Endometrial microvascular endothelial cells (primary cell): ENCODE results near the gene CD8B2. TPM values are rescaled to one million over a fixed set of nuclear protein-coding genes. Genes with fewer than 3 reads are reported as not detected.
"Not testable (repeated sequence)": the region's sequence is repeated elsewhere in the genome, so short reads cannot be mapped to it uniquely, and the experiment has no call there.

Experiments
- in situ Hi-C: cut with HindIII; loops from 2 replicates; pipeline ENCODE4 v1.10.0; 2017; ENCODE audit warnings: low sequenced_read_pairs, low pct_unique_long_range_greater_than_20kb; ENCODE audit errors: inconsistent ontology term
- total RNA-seq: library from RNA; depleted of rRNA; stranded (reverse); fragments of >200 nt; gene quantifications from one replicate; pipeline ENCODE4 v1.2.3, GENCODE V29; 2015; ENCODE audit errors: inconsistent ontology term

Gene CD8B2
- total RNA-seq, 1 donor from 2014 or later = not detected

DNA sequence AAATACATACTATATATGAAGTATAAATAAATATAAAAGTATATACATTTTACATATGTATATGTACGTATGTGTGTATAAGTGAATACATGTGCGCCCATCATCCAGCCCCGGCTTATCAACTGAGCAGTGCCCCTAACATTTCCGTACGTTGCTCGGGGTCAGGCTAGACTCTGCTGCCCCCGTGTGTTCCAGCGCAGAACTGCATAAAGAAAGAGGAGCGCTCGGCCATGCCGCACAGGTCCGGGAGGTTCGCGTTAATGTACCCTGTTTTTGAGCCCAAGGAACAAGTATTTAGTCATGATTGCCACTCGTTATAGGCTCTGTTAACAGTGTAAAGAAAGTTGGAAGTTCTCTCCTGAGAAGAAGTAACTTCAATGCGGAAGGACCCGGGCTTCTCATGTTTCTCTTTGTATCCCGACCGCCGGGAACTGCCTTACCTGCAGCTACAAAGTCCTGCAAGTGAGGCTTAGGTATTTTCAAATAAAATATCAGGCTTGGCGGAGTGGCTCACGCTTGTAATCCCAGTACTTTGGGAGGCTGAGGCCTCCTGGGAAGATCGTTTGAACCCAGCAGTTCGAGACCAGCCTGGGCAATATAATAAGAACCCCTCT lies 55.7 kb downstream of the CD8B2 start:
- in situ Hi-C loops = no loop called here

DNA sequence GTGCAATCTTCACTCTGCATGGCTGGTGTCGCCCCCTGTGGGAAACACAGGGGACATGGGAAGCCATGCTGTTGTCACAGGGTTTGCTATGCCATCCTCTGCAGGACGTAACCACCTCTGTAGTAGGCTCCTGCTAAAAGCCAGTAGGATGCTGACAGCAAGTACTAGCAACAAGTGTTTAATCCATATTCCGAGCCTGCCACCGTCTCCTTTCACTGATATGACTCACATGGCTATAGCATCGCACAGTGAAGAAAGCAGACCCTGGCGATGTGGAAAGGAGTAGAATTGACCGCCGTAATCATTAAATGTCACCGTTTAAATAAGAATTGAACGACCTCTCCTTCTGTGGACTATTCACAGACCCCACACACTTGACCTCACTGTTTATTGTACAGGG lies 57.8 kb downstream of the CD8B2 start:
- in situ Hi-C loops = no loop called here

DNA sequence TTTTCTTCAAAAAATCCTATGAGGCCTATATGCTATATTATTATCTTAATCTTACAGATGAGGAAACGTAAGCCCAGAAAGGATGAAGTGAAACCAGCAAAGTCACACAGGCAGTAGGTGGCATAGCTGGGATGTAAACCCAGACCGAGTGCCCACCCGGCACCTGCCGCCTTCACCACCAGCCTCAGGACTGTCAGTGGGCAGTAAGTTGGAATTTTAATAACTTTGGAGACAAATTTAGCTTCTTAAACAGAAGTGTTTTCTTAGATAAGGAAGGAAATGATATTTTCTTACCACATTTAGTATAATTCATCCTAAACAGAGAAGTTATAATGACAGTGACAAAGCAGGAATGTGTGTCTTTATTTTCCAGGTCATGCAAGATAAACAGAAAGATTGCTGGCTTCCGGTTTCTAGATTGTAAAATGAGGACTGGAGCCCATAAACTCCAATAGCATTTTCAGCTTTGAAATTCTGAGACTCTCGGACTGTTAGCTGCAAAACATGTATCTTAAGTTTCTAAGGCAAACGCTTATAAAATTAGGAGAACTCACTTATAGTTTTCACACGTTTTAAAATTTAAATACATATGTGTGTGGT lies 59.3 kb downstream of the CD8B2 start:
- in situ Hi-C loops = no loop called here

DNA sequence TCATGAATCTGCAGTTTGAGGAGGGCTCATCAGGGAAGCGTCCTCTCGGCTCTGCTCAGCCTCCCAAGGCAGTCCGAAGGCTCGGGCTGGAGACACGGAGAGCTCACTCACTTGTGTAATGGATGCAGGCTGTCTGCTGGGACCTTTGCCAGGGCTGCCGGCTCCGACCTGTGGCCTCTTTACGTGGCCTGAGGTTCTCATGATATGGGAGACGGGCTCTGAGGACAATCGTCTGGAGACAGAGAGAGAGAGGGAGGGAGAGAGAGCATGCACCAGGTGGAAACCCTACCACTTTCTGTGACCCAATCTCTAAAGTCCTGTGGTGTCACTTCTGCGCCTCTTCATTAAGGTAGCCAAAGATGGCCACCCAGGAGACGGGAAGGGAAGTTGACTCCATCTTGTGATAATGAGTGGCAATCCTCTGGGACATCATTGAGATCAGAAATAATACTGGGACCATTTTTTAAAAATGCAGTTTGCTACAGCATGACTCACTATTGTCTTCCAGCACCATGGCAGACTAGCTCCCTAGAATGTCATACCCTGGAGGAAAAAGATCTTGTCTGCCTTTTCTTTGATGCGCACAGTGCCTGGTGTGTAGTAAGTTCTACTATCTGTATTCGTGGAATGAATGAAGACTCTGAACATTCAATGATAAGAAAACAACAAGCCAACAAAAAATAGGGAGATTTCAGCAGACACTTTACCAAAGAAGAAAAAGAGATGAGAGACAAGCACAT lies 60.2 kb downstream of the CD8B2 start:
- in situ Hi-C loops = no loop called here

DNA sequence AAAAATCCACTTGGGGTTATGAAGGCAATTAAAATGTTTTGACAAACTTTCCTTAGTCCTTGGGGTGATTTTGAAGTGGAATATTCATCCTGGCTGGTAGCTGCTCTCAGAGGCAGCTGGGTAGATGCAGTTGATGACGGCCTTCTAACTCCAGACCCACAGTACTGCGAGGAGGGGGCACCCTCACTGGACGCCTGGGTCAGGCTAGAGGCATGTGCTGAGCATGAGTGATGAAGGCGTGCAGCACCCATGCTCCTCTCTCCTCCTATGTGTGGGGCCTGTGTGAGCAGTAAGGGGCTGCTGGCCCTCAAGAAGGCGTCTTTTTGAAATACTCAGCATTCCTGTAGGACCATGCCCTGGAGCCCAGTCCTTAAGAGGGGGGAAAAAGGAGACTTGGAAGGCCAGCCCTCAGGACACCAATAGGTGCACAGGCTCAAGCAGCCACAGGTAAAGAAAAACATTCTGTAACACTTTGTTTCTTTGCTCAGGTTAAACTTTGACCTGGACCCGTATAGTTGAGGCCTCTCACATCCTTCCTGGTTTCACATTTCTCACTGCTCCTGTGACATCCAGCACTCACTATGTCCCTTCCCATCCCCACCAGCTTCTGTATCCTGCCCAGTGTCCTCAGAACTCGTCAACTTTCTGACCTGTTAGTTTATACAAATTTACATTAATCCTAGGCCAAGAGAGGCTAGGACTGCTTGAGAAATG lies 64.4 kb downstream of the CD8B2 start:
- in situ Hi-C loops = no loop called here

DNA sequence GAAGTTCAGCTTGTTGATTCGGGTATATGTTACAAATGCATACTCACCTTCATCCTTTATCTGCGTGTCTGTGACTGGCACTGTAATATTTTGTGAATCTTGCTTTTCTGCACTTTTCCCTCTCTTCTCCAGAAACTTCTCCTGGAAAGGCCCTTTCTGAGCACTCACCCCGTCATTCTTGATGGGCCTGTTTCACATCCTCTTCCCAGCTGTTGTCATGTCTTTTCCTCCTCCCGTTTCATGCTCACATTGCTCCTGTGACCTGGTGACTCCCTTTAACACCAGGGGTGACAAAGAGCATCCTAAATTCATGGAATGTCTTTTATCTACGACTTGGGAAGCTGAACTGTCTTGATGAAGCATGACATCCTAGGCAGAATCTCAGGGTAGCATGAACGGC lies 65.8 kb downstream of the CD8B2 start:
- in situ Hi-C loops = no loop called here

DNA sequence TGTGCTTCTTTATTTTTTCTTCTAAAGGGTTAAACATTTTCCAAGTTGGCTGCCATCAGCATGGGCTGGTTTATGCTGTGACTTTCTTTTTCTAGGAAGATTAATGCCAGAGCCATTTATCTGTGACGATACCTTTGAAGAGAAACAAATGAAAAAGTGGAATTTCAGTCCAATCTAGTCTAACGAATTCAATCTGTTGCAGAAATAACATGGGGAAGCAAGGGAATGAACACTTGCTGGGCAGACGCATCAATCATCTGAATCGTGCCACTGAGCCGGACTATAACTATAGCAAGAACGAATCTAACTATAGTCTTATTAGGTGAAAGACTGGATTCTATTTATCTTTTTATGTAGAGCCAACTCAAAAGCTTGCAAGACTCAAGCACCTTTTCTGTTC lies 66.2 kb downstream of the CD8B2 start:
- in situ Hi-C loops = no loop called here

DNA sequence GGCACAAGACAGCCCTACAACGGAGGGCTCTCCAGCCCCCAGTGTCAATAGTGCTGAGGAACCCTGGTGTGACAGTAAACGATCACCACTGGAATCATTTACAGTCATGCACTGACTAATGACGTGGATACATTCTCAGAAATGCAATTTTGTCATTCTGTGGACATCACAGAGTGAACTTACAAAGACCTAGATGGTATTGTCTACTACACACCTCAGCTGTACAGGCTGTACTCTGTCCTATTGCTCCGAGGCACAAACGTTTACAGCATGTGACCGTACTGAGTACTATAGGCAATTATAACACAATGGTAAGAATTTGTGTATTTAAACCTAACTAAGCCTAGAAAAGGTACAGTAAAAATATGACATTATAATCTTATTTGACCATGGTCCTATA lies 67.2 kb downstream of the CD8B2 start:
- in situ Hi-C loops = no loop called here

DNA sequence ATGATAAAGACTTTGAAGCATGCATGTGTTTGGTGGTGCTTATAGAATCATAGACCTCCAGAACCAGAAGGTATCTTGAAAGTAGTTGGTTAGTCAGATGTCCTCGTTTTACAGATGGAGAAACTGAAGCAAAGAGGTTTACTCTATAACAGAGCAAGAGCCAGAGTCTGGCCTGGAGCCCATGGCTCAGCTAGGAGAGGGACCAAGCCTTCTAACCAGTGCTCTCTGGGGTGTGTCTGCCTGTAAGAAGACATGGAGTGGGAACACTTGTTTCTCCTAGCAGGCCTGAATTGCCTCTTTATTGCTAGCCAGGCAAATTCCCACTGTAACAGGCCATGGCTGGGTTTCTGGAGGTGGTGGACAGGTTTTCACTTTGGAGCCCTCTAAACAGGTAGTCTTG lies 67.9 kb downstream of the CD8B2 start:
- in situ Hi-C loops = no loop called here

DNA sequence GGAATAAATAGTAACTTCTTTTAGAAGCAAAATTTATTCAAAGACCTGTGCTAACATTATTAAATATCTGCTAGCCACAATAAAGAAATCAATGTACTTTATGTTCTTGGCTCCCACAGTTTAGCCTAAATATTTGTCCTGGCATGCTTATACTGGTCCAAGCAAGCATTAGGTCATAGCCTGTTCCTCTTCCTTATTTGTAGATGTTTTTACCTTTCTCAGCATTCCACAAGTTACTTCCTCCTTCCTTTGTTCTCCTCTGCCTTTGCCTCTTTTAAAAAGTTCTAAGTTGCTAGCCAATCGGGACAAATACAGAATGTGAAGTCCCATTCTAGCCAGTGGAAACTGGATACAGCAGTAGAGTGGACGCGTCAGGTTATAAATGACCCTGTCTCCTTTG lies 72.6 kb downstream of the CD8B2 start:
- in situ Hi-C loops = not testable (repeated sequence)

DNA sequence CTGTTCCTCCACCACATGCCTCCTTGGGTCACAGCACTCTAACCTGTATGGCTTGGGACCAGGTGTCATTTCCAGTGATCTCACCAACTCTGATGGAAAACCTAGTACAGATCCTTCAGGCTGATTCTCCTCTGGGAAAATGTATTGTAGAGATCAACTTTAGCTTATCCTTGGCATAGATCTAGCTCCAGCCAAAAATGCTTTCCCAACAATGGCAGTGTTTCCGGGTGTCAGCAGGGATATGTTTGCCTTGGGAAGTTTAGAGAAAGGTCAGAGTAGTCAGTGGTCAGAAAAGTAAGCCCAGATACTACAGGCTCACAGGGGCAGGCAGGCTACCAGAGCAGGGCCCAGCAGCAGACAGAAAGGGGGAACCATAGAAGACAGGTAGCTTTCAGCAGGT lies 73.6 kb downstream of the CD8B2 start:
- in situ Hi-C loops = no loop called here

DNA sequence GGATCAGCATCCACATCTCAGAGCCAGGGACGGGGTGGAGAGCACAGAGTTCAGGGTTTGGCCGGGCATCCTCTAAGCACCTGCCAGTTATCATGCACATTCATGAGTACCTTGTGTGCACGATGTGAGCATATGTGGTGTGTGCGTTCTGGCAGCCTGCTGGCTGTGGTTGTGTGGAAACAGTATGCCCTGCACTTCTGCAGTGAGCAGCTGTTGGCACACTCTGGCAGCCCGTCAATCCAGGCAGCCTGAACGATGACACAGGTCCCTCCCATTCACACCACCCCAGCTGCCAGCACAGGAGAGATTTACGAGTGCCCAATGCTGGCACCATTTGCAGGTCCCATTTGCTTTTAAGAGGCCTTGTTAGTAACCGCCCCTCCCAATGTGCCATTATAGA lies 74.2 kb downstream of the CD8B2 start:
- in situ Hi-C loops = no loop called here

DNA sequence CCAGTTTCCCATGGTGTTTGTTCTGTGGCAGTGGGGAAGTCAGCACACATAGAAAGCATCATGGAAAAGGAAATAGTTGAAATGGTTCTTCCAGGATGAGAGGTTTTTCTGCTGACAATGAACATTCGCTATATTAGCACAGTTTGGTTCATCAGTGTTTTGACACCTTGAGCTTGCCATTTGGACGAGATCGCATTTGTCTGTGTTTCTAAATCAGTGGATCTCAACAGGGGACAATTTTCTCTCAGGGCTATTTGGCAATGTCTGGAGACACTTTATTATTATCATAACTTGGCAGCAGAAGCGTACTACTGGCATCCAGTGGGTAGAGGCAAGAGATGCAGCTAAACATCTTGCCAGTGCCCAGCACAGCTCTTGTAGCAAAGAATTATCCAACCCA lies 74.6 kb downstream of the CD8B2 start:
- in situ Hi-C loops = no loop called here

DNA sequence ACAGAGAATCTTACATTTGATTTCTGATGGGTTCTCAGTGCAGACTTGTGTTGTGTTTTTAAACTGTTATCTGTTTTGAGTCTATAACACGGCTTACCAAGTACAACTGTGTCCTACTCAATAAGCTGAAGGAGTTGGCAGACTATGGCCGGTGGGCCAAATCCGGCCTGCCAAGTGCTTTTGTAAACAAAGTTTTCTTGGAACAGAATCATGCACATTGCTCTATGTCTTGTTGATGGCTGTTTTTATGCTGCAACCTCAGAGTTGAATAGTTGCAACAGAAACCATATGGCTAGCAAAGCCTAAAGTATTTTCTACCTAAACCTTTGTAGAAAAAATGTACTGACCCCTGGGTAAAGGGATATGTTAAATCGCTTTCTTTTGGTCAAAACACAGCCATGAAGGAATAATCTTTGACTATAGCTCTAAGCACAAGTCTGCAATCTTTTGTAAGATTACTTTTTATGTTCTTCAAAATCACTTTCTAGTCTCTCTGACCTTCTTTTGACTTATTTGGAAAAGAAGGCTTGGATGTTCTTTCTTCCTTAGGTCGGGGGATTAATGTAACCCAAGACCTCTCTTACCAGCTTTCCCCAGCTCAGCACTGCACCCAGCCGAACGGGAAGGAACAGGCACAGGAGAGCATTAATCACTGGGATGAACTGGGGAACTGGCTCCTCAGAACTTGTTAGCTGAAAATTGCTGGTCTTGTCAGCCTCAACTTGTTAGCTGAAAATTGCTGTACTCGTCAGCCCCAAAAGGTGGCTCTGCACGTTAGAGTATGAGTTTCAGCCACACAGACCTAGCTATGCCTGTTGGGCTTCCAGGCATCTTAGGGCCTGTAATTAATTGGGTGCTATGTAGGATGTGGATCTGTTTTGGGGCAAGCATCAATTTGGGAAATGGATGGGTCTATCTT lies 75.4 kb downstream of the CD8B2 start:
- in situ Hi-C loops = no loop called here

DNA sequence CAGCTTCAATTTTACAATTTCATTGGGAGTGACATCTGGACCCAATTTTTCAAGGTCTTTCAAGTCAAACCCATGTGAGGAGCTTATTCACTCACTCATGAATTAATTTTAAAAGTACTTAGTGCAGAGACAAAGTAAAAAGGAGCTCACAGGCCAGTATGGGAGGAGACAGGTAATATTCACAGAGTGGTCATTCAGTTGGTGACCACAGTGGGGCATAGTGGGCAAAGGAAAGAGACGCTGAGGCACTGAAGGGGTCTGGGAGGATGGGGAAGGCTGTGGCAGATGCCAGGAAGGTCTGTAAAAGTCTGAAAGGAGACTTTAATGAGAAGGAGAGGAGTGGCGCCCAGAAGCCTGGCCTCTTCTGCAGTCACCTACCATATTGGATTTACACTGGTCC lies 76.0 kb downstream of the CD8B2 start:
- in situ Hi-C loops = no loop called here

DNA sequence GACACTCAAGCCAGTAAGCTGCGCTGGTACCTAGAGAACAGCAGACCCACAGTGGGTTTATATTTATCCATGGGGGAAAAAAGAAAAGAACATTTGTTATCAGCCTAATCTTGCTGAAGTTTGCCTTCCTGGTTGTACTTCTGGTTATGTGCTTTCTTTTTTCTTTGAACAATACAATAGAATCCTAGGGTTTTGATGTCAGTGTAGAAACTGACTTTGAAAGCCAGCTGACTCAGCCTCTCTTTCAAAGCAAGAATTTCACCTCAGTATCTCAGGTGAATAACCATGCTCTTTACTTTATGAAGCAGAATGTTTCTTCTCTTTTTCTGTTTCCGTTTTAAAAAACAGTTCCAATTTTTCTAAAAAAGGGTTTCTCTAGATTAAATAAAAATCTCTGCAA lies 78.4 kb downstream of the CD8B2 start:
- in situ Hi-C loops = no loop called here

DNA sequence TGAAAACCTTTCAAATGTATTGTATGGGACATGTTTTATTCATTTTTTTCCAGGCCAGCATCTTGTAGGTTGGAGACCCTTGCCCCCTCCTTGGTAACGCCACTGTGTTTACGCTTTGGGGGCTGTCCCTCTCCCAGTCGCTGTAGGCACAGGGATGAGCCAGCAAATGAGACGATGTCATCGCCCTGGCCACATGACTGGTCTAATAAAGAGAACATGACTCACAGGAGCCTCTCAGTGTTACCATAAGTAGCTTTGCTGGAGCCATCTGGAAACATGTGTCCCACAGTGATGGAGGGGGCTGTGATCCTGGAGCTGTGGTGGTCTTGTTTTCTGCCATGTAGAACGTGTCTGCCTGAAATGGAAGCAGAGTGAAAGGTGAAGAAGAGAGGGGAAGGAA lies 78.9 kb downstream of the CD8B2 start:
- in situ Hi-C loops = no loop called here

DNA sequence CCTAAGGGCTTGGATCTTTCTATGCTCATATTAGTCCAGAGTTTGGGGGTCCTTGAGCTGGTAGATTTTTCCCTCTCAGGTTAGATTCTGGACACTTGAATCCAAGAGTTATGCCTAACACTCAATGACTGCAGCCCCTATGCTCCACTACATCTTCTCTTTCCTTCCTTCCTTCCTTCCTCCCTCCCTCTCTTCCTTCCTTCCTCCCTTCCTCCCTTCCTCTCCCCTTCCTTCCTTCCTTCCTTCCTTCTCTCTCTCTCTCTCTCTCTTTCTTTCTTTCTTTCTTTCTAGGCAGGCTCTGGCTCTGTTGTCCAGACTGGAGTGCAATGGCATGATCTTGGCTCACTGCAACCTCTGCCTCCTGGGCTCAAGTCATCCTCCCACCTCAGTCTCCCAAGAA lies 79.3 kb downstream of the CD8B2 start:
- in situ Hi-C loops = not testable (repeated sequence)

DNA sequence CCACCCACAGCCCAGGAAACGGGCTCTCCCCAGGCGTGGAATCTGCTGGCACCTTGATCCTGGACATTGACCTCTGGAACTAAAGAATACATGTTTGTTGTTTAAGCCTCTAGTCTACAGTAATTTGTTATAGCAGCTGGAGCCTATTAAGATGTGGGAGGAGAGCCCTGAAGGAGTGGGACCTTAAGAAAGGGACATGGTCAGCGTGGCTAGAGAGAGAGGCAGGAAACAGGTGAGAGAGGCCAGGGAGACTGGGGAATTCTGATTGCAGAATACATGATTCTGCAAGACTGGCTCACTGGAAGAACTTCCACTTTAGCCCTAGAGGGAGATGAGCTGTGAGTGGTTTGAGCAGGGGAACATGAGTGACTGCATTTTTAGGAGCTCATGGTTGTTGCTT lies 83.2 kb downstream of the CD8B2 start:
- in situ Hi-C loops = no loop called here
